Peyer's patch (tissue), 4 donors: ENCODE results near the gene PLCL2.

Source experiments
- POLR2A ChIP-seq, 2 donors: fragments of 450-650 bp; IDR thresholded peaks; one replicate each; pipeline ENCODE4 v1.5.1; 2017; ENCODE audit warnings: antibody characterized with exemption in 2 of 2, mild to moderate bottlenecking in 2 of 2, moderate library complexity in 2 of 2
- TF ChIP-seq, protein P1 (sequence below), 6 experiments: fragments of 450-650 bp in 4 of 6; fragments of 200-600 bp in 2 of 6; sonication (generic) in 1 of 6; IDR thresholded peaks; one replicate each; pipeline ENCODE4 v1.5.1; 2017 to 2019; ENCODE audit warnings: antibody characterized with exemption in 6 of 6, mild to moderate bottlenecking in 3 of 6, moderate library complexity in 1 of 6

DNA sequence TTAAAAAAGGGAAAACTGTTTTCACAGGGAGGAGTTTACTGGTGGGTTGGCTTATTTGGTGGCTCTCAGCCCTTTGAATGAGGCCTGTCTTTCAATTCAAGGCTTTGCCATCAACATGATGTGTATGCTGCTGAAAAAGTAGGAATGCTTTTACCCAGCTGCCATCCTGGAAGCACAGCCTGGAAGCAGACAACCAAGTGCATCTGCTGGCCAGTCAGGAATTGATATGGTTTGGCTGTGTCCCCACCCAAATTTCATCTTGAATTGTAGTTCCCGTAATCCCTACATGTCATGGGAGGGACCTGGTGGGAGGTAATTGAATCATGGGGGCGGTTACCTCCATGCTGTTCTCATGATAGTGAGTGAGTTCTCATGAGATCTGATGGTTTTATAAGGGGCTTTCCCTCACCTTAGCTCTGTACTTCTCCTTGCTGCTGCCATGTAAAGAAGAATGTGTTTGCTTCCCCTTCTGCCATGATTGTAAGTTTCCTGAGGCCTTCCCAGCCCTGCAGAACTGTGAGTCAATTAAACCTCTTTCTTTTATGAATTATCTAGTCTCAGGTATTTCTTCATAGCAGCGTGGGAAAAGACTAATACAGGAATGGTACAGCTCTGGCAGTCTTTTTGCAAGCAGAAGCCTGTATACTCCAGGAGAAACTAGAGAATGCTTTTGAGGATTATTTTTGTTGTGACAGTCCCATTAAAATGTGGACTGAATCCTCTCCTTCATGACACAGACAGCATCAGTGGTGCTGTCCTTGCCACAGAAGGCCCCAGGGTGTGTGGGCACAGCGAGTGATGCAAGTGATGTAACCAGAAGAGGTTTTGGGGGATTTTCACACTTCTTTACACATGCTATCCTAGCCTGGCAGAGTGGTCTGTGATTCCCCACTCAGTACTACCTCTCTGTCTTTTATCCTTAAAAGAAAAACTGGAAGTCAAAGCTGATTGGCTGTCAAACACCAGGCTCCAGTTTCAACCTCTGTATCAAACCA is 20.0 kb downstream of the PLCL2 start:
- no peak for TF ChIP-seq POLR2A (IDR thresholded peaks at IDR 0.05)
- TF ChIP-seq, protein P1, sequence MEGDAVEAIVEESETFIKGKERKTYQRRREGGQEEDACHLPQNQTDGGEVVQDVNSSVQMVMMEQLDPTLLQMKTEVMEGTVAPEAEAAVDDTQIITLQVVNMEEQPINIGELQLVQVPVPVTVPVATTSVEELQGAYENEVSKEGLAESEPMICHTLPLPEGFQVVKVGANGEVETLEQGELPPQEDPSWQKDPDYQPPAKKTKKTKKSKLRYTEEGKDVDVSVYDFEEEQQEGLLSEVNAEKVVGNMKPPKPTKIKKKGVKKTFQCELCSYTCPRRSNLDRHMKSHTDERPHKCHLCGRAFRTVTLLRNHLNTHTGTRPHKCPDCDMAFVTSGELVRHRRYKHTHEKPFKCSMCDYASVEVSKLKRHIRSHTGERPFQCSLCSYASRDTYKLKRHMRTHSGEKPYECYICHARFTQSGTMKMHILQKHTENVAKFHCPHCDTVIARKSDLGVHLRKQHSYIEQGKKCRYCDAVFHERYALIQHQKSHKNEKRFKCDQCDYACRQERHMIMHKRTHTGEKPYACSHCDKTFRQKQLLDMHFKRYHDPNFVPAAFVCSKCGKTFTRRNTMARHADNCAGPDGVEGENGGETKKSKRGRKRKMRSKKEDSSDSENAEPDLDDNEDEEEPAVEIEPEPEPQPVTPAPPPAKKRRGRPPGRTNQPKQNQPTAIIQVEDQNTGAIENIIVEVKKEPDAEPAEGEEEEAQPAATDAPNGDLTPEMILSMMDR (IDR thresholded peaks at IDR 0.05), result no peak
